GM19238 (cell line): ENCODE results near the gene EIF4G3.
"Not testable (repeated sequence)": the region's sequence is repeated elsewhere in the genome, so short reads cannot be mapped to it uniquely, and the experiment has no call there.

Experiments used
- DNase-seq: peaks from one replicate; pipeline ENCODE4 v3.0.0; 2011; ENCODE audit warnings: low spot score; ENCODE audit not compliant: insufficient read length

EIF4G3 gene

DNA sequence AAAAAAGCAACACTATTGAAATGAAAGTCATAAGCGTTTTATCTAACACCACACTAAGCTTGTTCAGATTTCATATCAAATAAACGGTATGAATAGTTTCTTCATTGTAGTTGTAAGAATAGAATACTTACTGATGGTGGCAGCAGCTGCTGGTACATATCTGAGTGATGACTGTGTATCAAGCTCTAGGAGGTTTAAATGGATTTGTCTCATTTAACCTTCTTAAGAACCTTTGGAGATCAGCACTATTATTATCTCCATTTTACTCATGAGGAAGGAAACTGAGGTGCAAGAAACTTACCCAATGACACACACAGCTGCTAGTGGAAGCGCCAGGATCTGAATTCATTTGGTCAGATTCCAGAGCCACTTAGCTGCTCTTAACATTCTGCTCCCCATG lies 104.0 kb downstream of the EIF4G3 start:
- no peak for DNase-seq

DNA sequence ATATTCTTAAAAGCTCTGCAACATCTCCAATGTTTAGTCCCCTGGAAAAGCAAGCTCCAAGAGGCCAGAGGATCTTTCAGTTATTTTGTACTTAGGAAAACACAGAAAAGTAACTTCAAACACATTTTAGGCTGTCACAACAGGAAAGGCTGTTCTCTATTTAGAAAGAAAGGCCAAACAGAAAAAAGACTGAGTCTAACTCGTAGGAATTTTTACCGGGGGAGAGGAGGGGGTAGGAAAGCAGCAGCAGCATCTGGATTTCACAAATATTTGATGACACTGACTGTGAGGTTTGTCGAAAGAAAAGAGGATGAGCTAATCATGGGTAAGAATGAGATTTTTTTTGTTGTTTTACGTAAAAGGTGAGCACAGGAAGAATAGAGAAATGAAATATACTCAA lies 107.1 kb downstream of the EIF4G3 start:
- DNase-seq, result no peak

DNA sequence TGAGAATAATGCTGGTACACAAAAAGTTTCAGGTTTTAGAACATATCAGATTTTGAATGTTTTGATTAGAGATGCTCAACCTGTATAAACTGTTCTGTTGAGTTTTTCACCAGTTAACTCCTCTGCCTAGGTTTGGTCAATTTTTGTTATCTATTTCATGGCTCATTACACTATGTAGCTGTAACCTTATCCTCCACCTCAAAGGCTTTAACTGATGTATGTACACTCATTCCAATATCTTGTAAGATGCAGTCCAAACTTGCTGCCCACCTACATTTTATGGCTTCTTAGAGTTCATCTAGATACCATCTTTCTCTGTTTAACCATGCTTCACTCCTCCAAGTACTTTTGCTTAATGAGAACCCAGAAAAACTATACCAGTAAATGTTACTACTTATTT lies 107.8 kb downstream of the EIF4G3 start:
- no peak for DNase-seq

DNA sequence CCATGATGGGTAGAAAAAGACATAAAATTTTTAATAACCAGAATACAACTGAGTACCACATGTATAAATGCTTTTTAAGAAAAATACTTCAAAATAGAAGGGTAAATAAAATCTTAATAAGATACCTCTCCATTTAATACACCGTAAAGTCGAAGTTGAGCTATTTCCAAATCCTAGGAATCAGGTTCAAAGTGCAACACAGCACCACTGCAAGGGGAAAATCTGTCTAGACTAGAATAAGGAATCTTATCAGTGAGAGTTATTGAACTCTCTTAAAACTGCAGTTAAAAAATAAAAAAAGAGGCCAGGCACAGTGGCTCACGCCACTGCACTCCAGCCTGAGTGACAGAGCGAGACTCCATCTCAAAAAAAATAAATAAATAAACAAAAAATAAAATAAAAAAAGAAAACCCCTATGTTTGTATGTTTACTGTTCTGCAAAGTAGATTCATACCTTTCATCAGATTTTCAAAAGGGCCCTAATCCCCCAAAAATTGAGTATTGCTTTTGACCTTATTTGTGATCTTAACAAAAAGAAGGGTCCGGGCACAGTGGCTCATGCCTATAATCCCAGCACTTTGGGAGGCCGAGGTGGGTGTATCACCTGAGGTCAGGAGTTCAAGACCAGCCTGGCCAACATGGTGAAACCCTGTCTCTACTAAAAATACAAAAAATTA lies 109.0 kb downstream of the EIF4G3 start:
- no peak for DNase-seq

DNA sequence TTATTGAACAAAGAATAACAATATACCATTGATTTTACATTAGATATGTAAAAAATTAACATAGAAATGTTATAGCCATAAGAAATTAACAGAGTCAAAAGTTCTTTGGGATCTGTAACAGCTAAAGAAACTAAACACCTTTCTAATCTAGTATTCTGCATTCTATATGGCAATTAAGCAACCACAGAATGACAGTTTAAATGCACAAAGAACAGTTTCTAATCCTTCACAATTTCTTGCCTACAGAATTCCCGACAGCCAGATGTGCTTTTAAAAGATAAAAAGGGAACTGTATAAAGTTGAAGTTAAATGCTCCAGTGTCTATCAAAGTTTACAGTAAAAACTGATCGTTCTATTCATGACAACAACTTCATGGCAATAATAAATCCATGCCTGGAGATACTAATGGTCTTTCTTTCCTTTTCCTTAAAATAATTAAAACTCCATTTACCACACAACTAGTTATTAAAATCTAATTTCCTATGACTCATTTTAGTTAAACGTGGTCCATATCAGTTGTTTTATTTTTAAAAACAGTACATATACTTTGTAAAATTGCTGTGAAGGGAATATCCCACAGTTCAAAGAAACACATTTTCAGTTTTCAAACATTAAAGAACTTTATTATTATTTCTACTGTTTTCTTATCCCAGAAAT lies 110.2 kb downstream of the EIF4G3 start:
- no peak for DNase-seq

DNA sequence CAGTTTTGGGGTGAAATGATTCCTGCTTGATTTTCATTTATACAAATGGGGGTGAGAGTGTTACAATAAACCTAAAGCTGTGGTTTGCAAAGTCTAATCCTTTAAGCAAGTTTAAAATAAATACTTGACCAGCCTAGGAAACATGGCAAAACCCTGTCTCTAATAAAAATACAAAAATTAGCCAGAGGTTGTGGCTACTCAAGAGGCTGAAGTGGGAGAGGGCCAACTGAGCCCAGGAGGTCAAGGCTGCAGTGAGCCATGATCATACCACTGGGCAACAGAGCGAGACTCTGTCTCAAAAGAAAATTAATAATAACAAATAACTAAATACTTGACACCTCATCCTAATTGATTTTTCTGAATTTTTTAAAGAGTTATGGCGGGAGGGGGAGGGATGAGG lies 110.8 kb downstream of the EIF4G3 start:
- no peak for DNase-seq

DNA sequence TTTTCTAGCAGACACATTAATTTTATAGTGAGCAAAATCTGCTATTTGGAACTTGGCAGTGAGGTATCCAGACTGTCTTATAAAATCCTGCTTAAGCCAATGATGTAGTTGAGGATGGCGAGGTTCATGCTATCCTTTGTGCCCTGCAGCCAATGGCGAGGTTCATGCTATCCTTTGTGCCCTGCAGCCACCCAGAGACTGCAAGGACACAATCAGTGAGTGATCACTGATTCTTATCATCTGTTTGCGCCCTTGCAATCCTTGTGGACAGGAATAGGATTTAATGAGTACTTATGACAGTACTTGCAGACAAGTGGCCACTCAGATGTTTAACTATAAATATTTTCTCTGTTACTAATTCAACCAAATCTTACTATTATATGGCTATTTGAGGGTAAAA lies 112.6 kb downstream of the EIF4G3 start:
- no peak for DNase-seq

DNA sequence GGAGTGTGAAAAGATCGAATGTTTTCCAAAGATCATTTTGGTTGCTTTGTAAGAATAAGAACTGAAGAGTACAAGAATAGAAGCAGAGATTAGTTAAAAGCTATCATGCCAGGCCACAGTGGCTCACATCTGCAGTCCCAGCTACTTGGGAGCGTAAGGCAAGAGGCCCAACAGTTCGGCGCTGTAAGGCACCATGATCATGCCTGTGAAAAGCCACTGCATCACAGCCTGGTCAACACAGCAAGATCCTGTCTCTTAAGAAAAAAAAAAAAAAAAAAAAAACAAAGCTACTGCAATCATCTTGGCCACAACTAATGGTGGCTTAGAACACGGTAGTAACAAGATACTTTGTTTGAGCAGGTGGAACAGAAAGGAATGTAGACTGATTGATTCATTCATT lies 116.2 kb downstream of the EIF4G3 start:
- DNase-seq, result no peak

DNA sequence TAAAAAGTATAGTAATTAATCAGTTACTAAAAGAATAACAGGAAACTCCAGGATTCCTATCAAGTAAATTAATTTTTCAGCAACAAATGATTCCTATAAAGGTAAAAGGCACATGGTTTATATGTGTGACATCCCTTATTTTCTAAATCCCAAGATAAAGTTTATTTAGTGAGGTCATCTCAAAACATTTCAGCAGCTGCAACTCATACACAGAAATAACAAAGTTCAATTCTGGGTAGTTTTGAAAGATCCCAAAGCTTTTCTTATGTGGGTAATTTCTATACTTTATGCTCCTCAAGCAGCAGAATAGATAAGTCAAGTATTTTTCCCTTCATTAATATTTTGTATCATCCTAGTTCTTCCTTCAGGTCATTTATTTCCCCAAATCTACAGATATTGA lies 117.7 kb downstream of the EIF4G3 start:
- DNase-seq, result no peak

DNA sequence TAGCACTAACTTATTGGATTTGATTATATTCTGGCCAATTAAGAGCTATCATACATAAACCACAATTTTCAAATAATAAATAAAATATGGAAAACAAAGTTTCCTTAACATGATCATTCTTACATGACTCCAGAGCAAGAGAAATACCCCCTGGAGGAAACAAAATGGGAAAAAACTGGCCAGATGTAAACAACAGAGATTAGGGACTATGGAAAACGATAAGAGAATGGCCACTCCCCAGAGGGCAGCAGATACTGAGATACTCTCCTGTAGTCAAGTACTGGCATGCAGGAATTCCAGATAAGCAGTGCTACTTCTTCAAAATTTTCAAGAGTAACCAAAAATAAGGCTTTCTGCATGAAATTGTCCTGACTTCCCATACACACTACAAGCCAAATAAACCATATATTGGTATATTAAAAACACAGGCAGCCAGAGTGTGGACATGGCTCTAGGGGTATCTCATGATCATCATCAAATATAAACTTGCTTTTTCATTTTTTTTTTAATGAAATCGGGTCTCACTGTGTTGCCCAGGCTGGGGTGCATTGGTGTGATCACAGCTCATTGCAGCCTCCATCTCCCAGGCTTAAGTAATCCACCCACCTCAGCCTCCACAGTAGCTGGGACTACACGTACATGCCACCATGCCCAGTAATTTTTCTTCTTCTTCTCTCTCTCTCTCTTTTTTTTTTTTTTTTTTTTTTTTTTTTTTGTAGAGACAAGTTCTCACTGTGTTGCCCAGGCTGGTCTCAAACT lies 118.5 kb downstream of the EIF4G3 start:
- no peak for DNase-seq

DNA sequence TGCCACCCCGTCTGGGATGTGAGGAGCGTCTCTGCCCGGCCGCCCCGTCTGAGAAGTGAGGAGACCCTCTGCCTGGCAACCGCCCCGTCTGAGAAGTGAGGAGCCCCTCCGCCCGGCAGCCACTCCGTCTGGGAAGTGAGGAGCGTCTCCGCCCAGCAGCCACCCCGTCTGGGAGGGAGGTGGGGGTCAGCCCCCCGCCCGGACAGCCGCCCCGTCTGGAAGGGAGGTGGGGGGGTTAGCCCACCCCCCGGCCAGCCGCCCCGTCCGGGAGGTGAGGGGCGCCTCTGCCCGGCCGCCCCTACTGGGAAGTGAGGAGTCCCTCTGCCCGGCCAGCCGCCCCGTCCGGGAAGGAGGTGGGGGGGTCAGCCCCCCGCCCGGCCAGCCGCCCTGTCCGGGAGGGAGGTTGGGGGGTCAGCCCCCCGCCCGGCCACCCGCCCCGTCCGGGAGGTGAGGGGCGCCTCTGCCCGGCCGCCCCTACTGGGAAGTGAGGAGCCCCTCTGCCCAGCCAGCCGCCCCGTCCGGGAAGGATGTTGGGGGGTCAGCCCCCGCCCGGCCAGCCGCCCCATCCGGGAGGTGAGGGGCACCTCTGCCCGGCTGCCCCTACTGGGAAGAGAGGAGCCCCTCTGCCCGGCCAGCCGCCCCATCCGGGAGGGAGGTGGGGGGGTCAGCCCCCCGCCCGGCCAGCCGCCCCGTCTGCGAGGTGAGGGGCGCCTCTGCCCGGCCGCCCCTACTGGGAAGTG lies 123.3 kb downstream of the EIF4G3 start:
- not testable (repeated sequence) for DNase-seq

DNA sequence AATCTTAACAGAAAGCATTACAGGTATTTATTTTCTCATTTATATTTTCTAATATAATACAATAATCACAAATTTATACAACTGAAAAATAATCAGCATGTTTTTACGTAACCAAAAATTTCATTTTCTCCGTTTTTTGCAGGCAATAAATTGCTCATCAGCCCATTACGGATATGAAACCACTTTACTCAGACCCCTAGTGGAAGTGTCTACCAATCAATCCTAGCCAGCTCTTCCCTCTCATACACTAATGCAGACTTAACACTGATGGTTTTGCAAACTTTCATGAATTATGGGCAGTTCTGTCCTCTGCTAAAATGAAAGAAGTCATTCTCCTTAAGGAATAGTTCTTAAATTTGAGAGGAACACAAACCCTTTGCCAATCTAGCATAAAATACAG lies 124.7 kb downstream of the EIF4G3 start:
- DNase-seq, result no peak

DNA sequence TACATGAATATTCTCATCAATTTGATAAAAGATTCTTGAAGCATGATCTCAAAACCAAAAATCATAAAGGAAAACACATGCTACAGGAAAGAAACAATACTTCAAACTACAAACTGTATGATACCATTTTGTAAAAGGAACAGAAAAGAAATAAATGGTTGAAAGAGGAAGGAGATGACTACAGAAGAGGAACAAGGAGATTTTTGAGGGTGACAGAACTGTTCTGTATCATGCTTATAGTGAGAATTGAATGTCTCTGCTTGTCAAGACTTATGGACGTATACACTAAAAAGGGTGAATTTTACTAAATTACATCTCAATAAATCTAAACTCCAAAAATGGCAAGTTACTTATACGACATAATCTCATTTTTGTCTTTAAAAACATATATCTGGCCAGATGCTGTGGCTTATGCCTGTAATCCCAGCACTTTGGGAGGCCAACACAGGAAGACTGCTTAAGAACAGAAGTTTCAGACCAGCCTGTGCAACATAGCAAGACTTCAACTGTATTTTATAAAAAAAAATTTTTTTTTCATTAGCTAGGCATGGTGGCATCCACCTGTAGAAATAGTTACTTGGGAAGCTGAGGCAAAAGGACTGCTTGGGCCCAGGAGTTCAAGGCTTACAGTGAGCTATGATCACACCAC lies 125.4 kb downstream of the EIF4G3 start:
- DNase-seq, result no peak

DNA sequence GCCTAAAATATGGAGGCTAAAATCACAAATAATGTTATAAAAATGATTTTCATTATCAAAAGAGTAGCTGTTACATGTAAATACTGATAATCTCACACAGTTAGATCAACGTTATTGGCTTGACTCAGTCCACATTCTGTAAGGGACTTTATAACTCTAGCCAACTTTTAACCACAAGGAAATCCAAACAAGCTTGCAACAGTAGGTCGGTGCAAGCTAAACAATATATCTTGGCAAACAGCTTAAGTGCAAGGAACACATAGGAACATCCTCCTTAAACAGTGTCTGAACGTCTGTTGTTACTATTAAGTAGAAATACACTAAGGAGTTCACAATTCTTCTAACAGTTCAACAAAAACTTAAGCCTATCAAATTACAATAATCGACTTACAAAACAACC lies 126.7 kb downstream of the EIF4G3 start:
- DNase-seq, result no peak

DNA sequence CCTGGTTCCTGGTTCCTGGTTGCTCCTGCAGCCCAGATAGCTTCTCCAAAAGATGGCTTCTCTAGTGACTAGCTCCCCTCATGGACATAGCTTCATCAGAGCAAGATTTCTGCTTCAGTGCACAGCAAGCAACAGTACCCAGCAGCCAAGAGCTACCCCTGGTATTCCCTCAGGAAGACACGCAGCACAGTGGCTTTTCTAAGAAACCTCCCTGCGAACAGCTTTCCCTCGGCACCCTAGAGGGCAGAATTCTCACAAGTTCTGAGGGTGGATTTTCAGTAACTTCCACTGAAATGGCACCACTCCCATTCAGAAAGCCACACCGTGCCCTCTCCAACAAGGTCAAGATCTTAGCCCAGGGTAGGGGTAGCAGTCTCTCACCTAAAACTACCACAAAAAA lies 128.2 kb downstream of the EIF4G3 start:
- DNase-seq, result no peak

DNA sequence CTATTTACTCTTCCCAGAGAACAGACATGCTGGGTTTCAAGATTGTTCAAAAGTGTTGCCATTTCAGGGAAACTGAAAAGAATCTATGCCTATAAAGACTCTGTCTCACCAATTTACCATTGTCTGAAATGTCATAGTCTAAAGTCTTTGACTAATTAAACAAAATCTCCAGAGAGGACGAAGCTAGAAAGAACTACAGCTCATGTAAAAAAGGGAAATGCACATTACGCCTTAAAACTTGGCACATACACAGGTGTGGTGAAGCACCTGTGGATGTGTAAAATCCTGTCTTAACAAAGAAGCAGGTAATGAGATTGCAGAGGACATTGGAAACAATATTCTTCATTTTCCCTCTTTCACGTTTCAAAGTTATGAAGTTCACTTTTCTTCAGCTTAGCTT lies 130.6 kb downstream of the EIF4G3 start:
- no peak for DNase-seq

DNA sequence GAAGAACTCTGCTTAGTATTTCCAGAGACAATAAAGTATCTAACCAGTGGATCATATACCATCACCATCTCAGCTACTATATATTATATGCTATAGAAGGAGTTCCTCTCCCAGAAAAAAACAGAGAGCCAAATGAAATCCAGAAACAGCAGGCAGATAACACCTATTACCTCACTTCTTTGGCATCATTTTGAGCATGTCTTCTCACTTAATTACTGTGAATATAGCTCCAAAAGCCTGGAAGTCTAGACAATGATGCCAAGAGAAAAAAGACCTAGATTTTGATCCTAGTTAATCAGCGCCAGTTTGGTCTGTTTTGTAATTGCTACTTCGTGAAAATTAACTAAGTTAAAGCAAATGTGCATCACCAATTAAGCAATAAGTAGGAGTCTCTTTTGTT lies 131.3 kb downstream of the EIF4G3 start:
- DNase-seq, result no peak

DNA sequence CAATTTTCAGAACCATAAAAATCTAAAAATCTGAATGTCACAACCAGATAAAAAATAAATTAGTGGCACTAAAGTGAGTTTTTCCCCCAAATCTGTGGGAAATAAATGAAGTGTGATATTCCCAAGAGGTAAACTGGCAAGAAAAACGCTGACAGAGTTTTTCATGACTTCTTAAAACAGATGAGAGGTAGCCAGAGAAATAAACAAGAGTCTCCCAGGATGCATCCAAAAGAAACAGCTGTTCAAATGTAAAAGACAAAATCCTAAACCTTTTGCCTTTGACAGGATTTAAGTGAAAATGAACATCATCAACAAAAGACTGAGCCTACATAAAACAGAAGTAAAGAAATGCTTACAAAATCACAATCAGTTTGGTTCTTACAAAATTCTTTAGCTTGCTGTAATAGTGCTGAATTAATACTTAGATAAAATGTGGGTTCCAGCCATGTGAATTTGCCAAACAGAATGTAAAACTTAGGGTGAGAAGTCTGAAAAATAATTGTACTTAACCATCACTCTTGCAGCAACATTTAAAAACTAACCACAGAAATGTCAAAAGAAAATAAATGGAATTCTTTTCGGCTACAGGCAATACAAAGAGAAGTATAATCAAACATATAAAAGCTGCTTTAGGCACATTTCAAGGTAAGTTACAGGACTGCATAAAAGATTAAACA lies 133.6 kb downstream of the EIF4G3 start:
- no peak for DNase-seq

DNA sequence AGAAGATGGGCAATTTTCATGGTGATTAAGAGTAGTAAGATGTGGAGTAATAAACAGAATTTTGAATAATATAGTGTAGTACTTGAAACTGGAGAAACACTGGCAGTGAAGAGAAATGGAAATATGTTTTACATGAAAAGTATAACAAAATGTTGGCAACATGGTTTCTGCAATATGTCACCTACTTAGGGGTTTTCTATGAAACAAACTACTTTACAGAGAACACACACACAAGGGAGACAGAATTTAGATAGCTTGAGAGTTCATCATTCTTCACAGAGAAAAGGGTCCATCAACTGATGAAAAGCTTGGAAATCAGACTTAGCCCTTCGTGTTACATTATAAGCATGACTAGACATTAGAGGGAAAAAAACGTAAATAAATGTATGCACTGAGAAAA lies 135.2 kb downstream of the EIF4G3 start:
- DNase-seq, result no peak

DNA sequence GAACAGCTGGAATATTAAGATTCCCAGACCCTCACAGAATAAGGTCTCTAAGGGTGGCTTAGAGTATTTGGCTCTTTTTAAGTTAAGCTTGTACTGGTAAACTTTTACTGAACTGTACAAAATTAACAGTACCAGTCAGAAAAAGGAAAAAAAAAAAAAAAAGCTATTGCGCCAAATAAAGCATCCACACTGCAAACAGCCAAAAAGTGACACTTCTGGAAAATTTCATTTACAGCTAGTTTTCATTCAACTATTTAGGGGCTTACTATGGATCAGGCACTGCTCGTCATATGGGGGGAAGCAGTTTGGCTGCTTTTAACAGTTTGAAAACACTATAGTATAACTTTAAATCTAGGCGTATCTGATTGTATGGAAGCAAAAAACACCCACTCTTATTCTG lies 139.6 kb downstream of the EIF4G3 start:
- no peak for DNase-seq

DNA sequence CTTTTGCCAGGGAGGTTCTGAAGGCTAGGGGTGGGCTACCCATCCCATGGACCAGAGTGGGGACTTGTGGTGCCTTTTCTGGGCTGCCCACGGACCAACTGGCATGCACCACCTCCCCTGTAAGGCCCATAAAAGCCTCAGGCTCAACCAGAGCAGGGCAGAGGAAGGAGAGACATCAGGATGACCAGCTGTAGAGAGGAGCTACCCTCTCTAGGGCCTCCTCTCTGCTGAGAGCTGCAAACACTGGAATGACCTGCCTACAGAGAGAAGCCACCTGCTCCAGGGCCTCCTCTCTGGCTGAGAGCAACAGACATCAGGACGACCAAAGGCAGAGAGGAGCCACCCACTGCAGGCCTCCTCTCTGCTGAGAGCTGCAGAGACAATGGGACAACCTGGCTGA lies 140.9 kb downstream of the EIF4G3 start:
- DNase-seq, result no peak
